K562 (cell line): ENCODE data around the gene TRUB2. TPM values are rescaled to one million over a fixed set of nuclear protein-coding genes. Genes with fewer than 3 reads are reported as not detected.

Experiments
- ATAC-seq: fragments of 200-7000 bp; cut with Tn5 transposase; 3 replicates; pipeline ENCODE4 v1.9.1; 2020; ENCODE audit warnings: moderate library complexity
- BruUV-seq: library from RNA; stranded (reverse); fragments of 400-500 nt; replicated peaks from 2 replicates; lab custom pipeline; 2021; lab: Mats Ljungman, UMichigan
- CTCF ChIA-PET: fragments of 300-600 bp; formaldehyde crosslinking; extraction: SDS; loops from one replicate; lab custom pipeline; 2021; ENCODE audit warnings: low intra/inter-chr PET ratio; lab: Yijun Ruan, JAX
- POLR2A ChIA-PET: fragments of 300-600, 350-650 bp; sonication (Branson Sonifier 250); formaldehyde crosslinking; extraction: SDS; loops from one replicate; lab custom pipeline; 2021; ENCODE audit warnings: antibody characterized with exemption, inconsistent platforms; lab: Yijun Ruan, JAX
- DNase-seq, 4 experiments: peaks; one replicate each; pipeline versions ENCODE4 v3.0.0 to v3.0.0-alpha.2; 2011 to 2018; ENCODE audit warnings: low spot score in 3 of 4, mixed read lengths in 3 of 4; ENCODE audit errors: extremely low read depth in 1 of 4
- FAIRE-seq: peaks from 2 replicates; lab custom pipeline; 2011; peaks lifted over from hg19 to GRCh38; lab: Jason Lieb, UNC
- H2AFZ ChIP-seq: 2 replicates; pipeline ENCODE4 v1.6.0; 2011; ENCODE audit warnings: low read depth, low read length, control low read depth, inconsistent platforms
- H3K27ac ChIP-seq: fragments of 200-600 bp; 3 replicates; pipeline ENCODE4 v1.8.0; 2011; ENCODE audit warnings: low read depth, mild to moderate bottlenecking, control low read depth, inconsistent platforms, low read length, moderate library complexity, mixed read lengths; ENCODE audit errors: extremely low read depth
- H3K27me3 ChIP-seq, 2 experiments: fragments of 300-600 bp in 1 of 2; 2 replicates in 1 of 2; 3 replicates in 1 of 2; pipeline versions ENCODE4 v1.6.0 to v1.8.0; 2011; ENCODE audit warnings: inconsistent platforms in 2 of 2, low read length in 2 of 2, mild to moderate bottlenecking in 1 of 2, mixed read lengths in 1 of 2, moderate library complexity in 1 of 2; ENCODE audit not compliant: control insufficient read depth in 2 of 2, insufficient read depth in 2 of 2
- H3K36me3 ChIP-seq: fragments of 300-600 bp; 3 replicates; pipeline ENCODE4 v1.8.0; 2011; ENCODE audit warnings: mild to moderate bottlenecking, low read length, inconsistent platforms; ENCODE audit not compliant: control insufficient read depth, insufficient read depth
- H3K4me1 ChIP-seq, 2 experiments: fragments of 200-600 bp in 1 of 2; replicated peaks in 1 of 2; 2 replicates in 1 of 2; 3 replicates in 1 of 2; pipeline versions ENCODE4 v1.5.1 to v1.8.0; 2011; ENCODE audit warnings: inconsistent platforms in 2 of 2, low read length in 2 of 2, mild to moderate bottlenecking in 1 of 2, mixed read lengths in 1 of 2, moderate library complexity in 1 of 2; ENCODE audit not compliant: control insufficient read depth in 2 of 2, insufficient read depth in 2 of 2
- H3K4me2 ChIP-seq: 2 replicates; pipeline ENCODE4 v1.6.1; 2011; ENCODE audit warnings: low read length, control low read depth, inconsistent platforms, mixed read lengths; ENCODE audit not compliant: insufficient read depth
- H3K4me3 ChIP-seq: fragments of 200-600 bp; sonication (generic), shearing (Covaris generic); 2 replicates; pipeline ENCODE4 v1.5.1; 2016; ENCODE audit warnings: control low read depth, inconsistent platforms
- H3K79me2 ChIP-seq: fragments of 200-600 bp; 3 replicates; pipeline ENCODE4 v1.8.0; 2011; ENCODE audit warnings: low read length, inconsistent platforms; ENCODE audit not compliant: control insufficient read depth, insufficient read depth
- H3K9ac ChIP-seq, 2 experiments: 2 replicates each; pipeline versions ENCODE4 v1.6.0 to v1.6.1; 2011; ENCODE audit warnings: low read depth in 2 of 2, low read length in 2 of 2, control low read depth in 1 of 2, inconsistent platforms in 1 of 2, mild to moderate bottlenecking in 1 of 2, mixed read lengths in 1 of 2; ENCODE audit not compliant: insufficient read depth in 1 of 2
- H3K9me1 ChIP-seq: one replicate; pipeline ENCODE4 v1.6.0; 2011; ENCODE audit warnings: inconsistent platforms, mild to moderate bottlenecking, low read length, moderate library complexity; ENCODE audit not compliant: control insufficient read depth, insufficient read depth
- H3K9me3 ChIP-seq: replicated peaks from 2 replicates; pipeline ENCODE4 v1.5.1; 2011; ENCODE audit warnings: low read depth, low read length, inconsistent platforms; ENCODE audit not compliant: control insufficient read depth, insufficient read depth
- H4K20me1 ChIP-seq: replicated peaks from 2 replicates; pipeline ENCODE4 v1.6.1; 2011; ENCODE audit warnings: low read length, inconsistent platforms, mixed read lengths; ENCODE audit not compliant: control insufficient read depth, insufficient read depth
- BRD9 ChIP-seq: fragments of 450-650 bp; IDR thresholded peaks from 2 replicates; pipeline ENCODE4 v1.6.1; 2018; ENCODE audit warnings: low read depth; ENCODE audit not compliant: partially characterized antibody
- BRF2 ChIP-seq: IDR thresholded peaks from 3 replicates; pipeline ENCODE4 v1.6.1; 2011; ENCODE audit warnings: borderline replicate concordance, mild to moderate bottlenecking; ENCODE audit not compliant: insufficient read length, insufficient read depth
- CTCF ChIP-seq, 3 experiments: IDR thresholded peaks in 2 of 3; conservative IDR thresholded peaks in 1 of 3; 2 replicates each; pipeline ENCODE4 v1.5.1; 2011 to 2012; ENCODE audit warnings: low read length in 3 of 3, mild to moderate bottlenecking in 3 of 3, control low read depth in 2 of 3, improper control_type of control experiment in 1 of 3, inconsistent platforms in 1 of 3, low read depth in 1 of 3, mixed read lengths in 1 of 3, moderate library complexity in 1 of 3; ENCODE audit not compliant: insufficient read depth in 2 of 3
- HMBOX1 ChIP-seq: sonication (generic); IDR thresholded peaks from 2 replicates; pipeline ENCODE4 v1.6.1; 2016
- HMGXB4 ChIP-seq: sonication (generic); formaldehyde crosslinking; IDR thresholded peaks from 2 replicates; pipeline ENCODE4 v1.8.1; 2023; ENCODE audit warnings: mild to moderate bottlenecking, missing genetic modification reagents
- RAD21 ChIP-seq, 2 experiments: fragments of 250-450 bp in 1 of 2; fragments of 450-650 bp in 1 of 2; sonication (Bioruptor Pico) in 1 of 2; formaldehyde crosslinking in 1 of 2; IDR thresholded peaks in 1 of 2; conservative IDR thresholded peaks in 1 of 2; 2 replicates each; pipeline versions ENCODE4 v1.4.0 to v1.8.0; 2020 to 2022; ENCODE audit warnings: mild to moderate bottlenecking in 2 of 2, moderate library complexity in 1 of 2
- RFX5 ChIP-seq: IDR thresholded peaks from 2 replicates; pipeline ENCODE4 v1.6.1; 2011; ENCODE audit warnings: low read depth, mild to moderate bottlenecking, improper control_type of control experiment, low read length
- ZBTB1 ChIP-seq: sonication (generic); formaldehyde crosslinking; IDR thresholded peaks from 2 replicates; pipeline ENCODE4 v1.8.1; 2023; ENCODE audit warnings: missing genetic modification reagents, low read depth, mild to moderate bottlenecking, borderline replicate concordance
- ZNF3 ChIP-seq: fragments of 250-450 bp; sonication (Bioruptor Pico); IDR thresholded peaks from 2 replicates; pipeline ENCODE4 v1.5.0; 2021; ENCODE audit warnings: mild to moderate bottlenecking, moderate library complexity
- ZNF57 ChIP-seq: fragments of 450-650 bp; formaldehyde crosslinking; IDR thresholded peaks from 2 replicates; pipeline ENCODE4 v1.4.0; 2020; ENCODE audit warnings: mild to moderate bottlenecking, moderate library complexity
- WGBS: fragments of 100-300 bp; shearing (Covaris generic); methylation state at CpG from one replicate; pipeline ENCODE4 v1.1.6; 2016; ENCODE audit warnings: low coverage, mixed read lengths; ENCODE audit not compliant: insufficient coverage; ENCODE audit errors: missing lambda C conversion rate; 5-methylcytosine and 5-hydroxymethylcytosine counted together
- in situ Hi-C: fragments of 300-500 bp; cut with MboI; formaldehyde crosslinking; loops from 4 replicates; pipeline ENCODE4 v1.15.0; 2018; ENCODE audit warnings: inconsistent platforms, mixed read lengths
- intact Hi-C: fragments of 100-400 bp; cut with micrococcal nuclease; formaldehyde crosslinking; loops from 2 replicates; pipeline ENCODE4 v1.14.2; 2022
- polyA plus RNA-seq, 8 experiments: library from polyadenylated mRNA; depleted of rRNA in 4 of 8; stranded (reverse) in 5 of 8; unstranded in 3 of 8; fragments of >200 nt; fragmentation: Nextera tagmentation in 2 of 8; fragmentation: Illumina TruSeq in 1 of 8; extraction: Ambion mirVana in 2 of 8; extraction: Trizol in 1 of 8; gene quantifications; 2 replicates each; pipeline versions ENCODE4 v1.2.1 to v1.2.3, GENCODE V29; 2011 to 2014; ENCODE audit warnings: inconsistent platforms in 1 of 8, missing spikeins in 1 of 8
- total RNA-seq, 7 experiments: library from RNA; depleted of rRNA in 6 of 7; stranded (reverse); fragments of >200 nt in 6 of 7; fragmentation: Illumina TruSeq in 2 of 7; extraction: Trizol in 2 of 7; gene quantifications; 2 replicates each; pipeline versions ENCODE4 v1.2.1 to v1.2.3, GENCODE V29; 2011 to 2021; ENCODE audit warnings: low replicate concordance in 1 of 7

The TRUB2 gene
- total and polyA plus RNA-seq, 9 of the 15 experiments (the other 6 are each of a cell fraction or from before 2014, with no cell fraction given): 9.3 to 110 (median 63.0) TPM

- no peaks in the 10 kb centered on the region for H3K9me1 ChIP-seq
- peak in 1 of 4 experiments; percentile 44 for DNase-seq
- intact Hi-C loops: no loop called here
- no TSS peak for BruUV-seq
- TF ChIP-seq BRD9: no peak
- TF ChIP-seq BRF2: no peak
- no peak for TF ChIP-seq ZBTB1 (CRISPR knock-in tag)
- no peak for TF ChIP-seq ZNF3 (CRISPR knock-in tag)
- TF ChIP-seq RAD21 (CRISPR knock-in tag; conservative IDR thresholded peaks at IDR 0.05 in 1 of 2, IDR thresholded peaks at IDR 0.05 in 1 of 2): peak in 1 of 2 experiments; percentile 51; a peak in 2 of 4 replicates
- TF ChIP-seq ZNF57: no peak
- TF ChIP-seq CTCF (IDR thresholded peaks at IDR 0.05 in 2 of 3, conservative IDR thresholded peaks at IDR 0.05 in 1 of 3; ENCODE audit: insufficient read depth in 2 of 3, low read depth in 1 of 3, low read length in 3 of 3): peak; percentile 47 to 55 (median 48); a peak in 5 of 6 replicates
- TF ChIP-seq RFX5: no peak
- TF ChIP-seq HMBOX1: no peak
- 0 out of 2 replicates have a peak, but pooled peaks have one; percentile 51 for TF ChIP-seq HMGXB4 (CRISPR knock-in tag)
- no peaks in the 10 kb centered on the region for H3K27me3 ChIP-seq
- peaks cover 14 to 37% of the 10 kb centered on the region in 2 experiments for H3K4me1 ChIP-seq
- 77% methylated on average over 9 of the region's 9 CpGs for WGBS
- H3K4me3 ChIP-seq: no peak overlapping the region
- ChIA-PET POLR2A (interaction anchor here (0.6 to 3.3 kb wide), 10 partner anchors 8 to 73 kb away, joined by 3 to 21 read pairs (median 6); partner anchors contain the start of genes GOLGA2 and SWI5), CTCF (no interaction called here)
- H4K20me1 ChIP-seq: no peaks in the 10 kb centered on the region
- no peak overlapping the region for H3K4me2 ChIP-seq
- no peak for FAIRE-seq
- H2AFZ ChIP-seq: no peak overlapping the region
- H3K36me3 ChIP-seq: peaks cover 81% of the 10 kb centered on the region
- H3K79me2 ChIP-seq: peaks cover 4% of the 10 kb centered on the region; the same call in 1 of the 3 replicates
- H3K9me3 ChIP-seq: no peaks in the 10 kb centered on the region
- in situ Hi-C loops: no loop called here
- H3K9ac ChIP-seq: 0 out of 4 replicates have a peak overlapping the region, but pooled peaks of 1 of the 2 experiments have one; percentile 15
- no peak for ATAC-seq
- H3K27ac ChIP-seq: no peak overlapping the region
Observed at GRCh38 chr9:128259156-128259555, 63.1 kb downstream of the TRUB2 start.
